NCI-H748 (cell line): Measurements from ENCODE around the gene PSRC1.
"Not testable (repeated sequence)": the region's sequence is repeated elsewhere in the genome, so short reads cannot be mapped to it uniquely, and the experiment has no call there.

Source experiments
- DNase-seq: peaks from one replicate; lab custom pipeline; 2025; ENCODE audit not compliant: unreplicated experiment; lab: John Stamatoyannopoulos, UW

Gene PSRC1

GRCh38 chr1:109296782-109297181 lies 13.8 kb upstream of the PSRC1 start:
- DNase-seq: no peak

GRCh38 chr1:109295712-109296415 lies 12.9 kb upstream of the PSRC1 start:
- DNase-seq: no peak

GRCh38 chr1:109294481-109294880 lies 11.5 kb upstream of the PSRC1 start:
- DNase-seq: no peak

- DNase-seq: no peak
Observed at GRCh38 chr1:109293026-109293425, 10.1 kb upstream of the PSRC1 start.

- DNase-seq: no peak
Observed at GRCh38 chr1:109292364-109292763, 9.4 kb upstream of the PSRC1 start.

GRCh38 chr1:109290998-109291397 lies 8.1 kb upstream of the PSRC1 start:
- no peak for DNase-seq

GRCh38 chr1:109290137-109290536 lies 7.2 kb upstream of the PSRC1 start:
- DNase-seq: no peak

GRCh38 chr1:109286762-109287161 lies 3.8 kb upstream of the PSRC1 start:
- not testable (repeated sequence) for DNase-seq

- peak; percentile 59 for DNase-seq
Observed at GRCh38 chr1:109283748-109284600, 1.0 kb upstream of the PSRC1 start.

GRCh38 chr1:109282497-109282951 lies 421 bp downstream of the PSRC1 start:
- no peak for DNase-seq

- no peak for DNase-seq
Observed at GRCh38 chr1:109281680-109282496, 1.1 kb downstream of the PSRC1 start.

GRCh38 chr1:109280862-109281261 lies 2.1 kb downstream of the PSRC1 start:
- no peak for DNase-seq

GRCh38 chr1:109279615-109280278 lies 3.2 kb downstream of the PSRC1 start:
- no peak for DNase-seq

- DNase-seq: peak; percentile 80
Observed at GRCh38 chr1:109277434-109278204, 5.3 kb downstream of the PSRC1 start.

GRCh38 chr1:109275706-109276345 lies 7.1 kb downstream of the PSRC1 start:
- DNase-seq: no peak

- peak; percentile 50 for DNase-seq
Observed at GRCh38 chr1:109274533-109275476, 8.1 kb downstream of the PSRC1 start.

GRCh38 chr1:109273570-109274288 lies 9.2 kb downstream of the PSRC1 start:
- DNase-seq: no peak
